ES-I3 (cell line): Measurements from ENCODE around the gene HMGCS1.

Experiments used
- H3K36me3 ChIP-seq: 2 replicates; pipeline ENCODE4 v1.6.1; 2013; ENCODE audit warnings: mild to moderate bottlenecking, low read length, control low read depth, moderate library complexity; ENCODE audit not compliant: insufficient read depth
- H3K4me1 ChIP-seq: 2 replicates; pipeline ENCODE4 v1.6.1; 2013; ENCODE audit warnings: mild to moderate bottlenecking, control low read depth, low read length; ENCODE audit not compliant: insufficient read depth
- H3K9ac ChIP-seq: 2 replicates; pipeline ENCODE4 v1.6.1; 2013; ENCODE audit warnings: low read depth, mild to moderate bottlenecking, low read length, moderate library complexity
- H3K9me3 ChIP-seq: 2 replicates; pipeline ENCODE4 v1.6.1; 2013; ENCODE audit warnings: mild to moderate bottlenecking, low read length, moderate library complexity; ENCODE audit not compliant: control insufficient read depth, insufficient read depth

The HMGCS1 gene

DNA sequence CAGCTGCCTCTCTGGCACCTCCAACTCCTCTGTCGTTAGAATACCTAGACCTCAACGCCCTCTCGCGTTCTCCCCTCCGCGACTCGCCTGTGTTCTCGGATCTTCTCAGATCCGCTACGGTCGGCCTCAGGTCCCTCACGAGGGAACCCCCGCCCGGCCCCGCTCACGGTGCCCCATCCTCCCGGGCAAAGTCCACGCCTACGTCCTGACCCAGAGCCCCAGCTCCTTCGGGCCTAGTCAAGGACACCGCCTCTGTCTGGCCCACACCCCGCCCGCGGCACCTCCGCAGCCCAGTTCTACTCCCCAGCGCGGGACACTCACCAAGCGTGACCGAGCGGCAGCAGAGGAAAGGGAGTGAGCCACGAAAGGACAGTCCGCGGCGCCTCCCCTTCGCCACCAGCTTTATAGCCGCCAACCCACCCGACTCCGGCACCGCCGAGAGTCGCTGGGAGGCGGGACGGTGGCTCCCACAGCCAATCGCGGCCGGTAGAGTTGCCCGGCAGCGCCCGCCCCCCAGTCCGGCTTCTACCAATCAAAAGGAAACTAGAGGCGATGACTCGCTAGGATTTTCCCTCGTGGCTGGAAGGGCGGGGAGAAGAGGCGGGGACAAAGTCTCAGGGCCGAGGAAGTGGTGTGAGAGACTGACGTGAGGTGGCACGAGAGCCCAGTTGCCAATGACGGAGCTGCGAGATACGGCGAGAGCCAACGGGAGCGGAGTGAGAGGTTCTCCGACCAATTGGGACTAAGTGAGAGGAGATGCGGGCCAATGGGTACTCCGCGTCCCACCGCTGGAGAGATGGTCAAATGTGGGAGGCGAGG lies at the start of gene HMGCS1:
HMGCS1 (minus strand) TSS at position 378 of the 819 bp plus-strand sequence. CDS start 14,447 bp downstream, outside the sequence.
- 0 out of 2 replicates have a peak, but pooled peaks cover 3% of the 10 kb centered on the region for H3K36me3 ChIP-seq
- H3K9me3 ChIP-seq = no peaks in the 10 kb centered on the region
- peak within 1 kb of the TSS; percentile 77 for H3K9ac ChIP-seq
- H3K4me1 ChIP-seq = peaks cover 24% of the 10 kb centered on the region

DNA sequence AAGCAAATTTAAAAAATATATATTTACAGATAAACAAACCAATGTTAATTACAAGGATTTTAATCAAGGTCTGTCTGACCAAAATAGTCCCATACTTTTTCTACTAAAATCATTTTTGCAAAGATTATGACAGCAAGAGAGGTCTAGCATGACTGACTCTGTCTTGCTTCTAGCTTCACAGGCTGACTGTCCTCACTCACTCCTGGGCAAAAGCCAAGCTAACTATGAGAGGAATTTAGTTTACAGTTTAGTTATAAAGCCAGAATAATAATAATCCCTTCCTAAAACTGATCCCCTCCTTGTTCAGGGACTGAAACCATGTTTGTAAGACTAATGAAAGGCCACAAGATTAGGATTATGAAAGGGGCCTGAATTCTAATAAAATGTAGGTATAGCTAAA lies 45.5 kb upstream of the HMGCS1 start:
- Histone ChIP-seq H3K9ac (no peak overlapping the region), H3K4me1 (no peaks in the 10 kb centered on the region), H3K9me3 (no peaks in the 10 kb centered on the region; the same call in 1 of the 2 replicates), H3K36me3 (no peaks in the 10 kb centered on the region)

- Histone ChIP-seq H3K9ac (no peak overlapping the region), H3K4me1 (no peaks in the 10 kb centered on the region), H3K36me3 (no peaks in the 10 kb centered on the region), H3K9me3 (no peaks in the 10 kb centered on the region; the same call in 1 of the 2 replicates)
These were observed 45.1 kb upstream of the HMGCS1 start for GRCh38 chr5:43358301-43358700.

- H3K9ac ChIP-seq = no peak overlapping the region
- H3K4me1 ChIP-seq = no peaks in the 10 kb centered on the region
- H3K9me3 ChIP-seq = no peaks in the 10 kb centered on the region; the same call in 1 of the 2 replicates
- H3K36me3 ChIP-seq = no peaks in the 10 kb centered on the region
These were observed 44.7 kb upstream of the HMGCS1 start for GRCh38 chr5:43357878-43358281.

DNA sequence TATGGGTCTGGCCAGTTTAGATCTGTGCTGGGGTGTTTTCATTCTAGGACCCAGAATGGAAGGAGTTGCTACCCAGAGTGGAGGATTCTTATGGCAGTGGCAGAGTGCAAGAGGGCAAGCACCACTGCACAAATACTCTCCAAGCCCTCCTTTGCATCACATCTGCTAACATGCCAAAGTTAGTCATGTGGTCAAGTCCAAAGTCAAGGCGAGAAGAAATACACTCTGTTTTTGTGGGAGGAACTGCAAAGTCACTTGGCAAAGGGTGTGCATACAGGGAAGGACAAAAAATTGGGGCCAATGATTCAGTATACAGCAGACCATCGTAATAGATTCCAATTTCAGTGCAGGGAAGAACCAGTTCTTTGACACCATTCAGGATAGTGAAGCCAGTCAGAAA lies 43.9 kb upstream of the HMGCS1 start:
- Histone ChIP-seq H3K36me3 (no peaks in the 10 kb centered on the region), H3K9me3 (no peaks in the 10 kb centered on the region; the same call in 1 of the 2 replicates), H3K9ac (no peak overlapping the region), H3K4me1 (no peaks in the 10 kb centered on the region)

GRCh38 chr5:43354774-43355173 lies 41.6 kb upstream of the HMGCS1 start:
- H3K36me3 ChIP-seq = no peaks in the 10 kb centered on the region
- no peaks in the 10 kb centered on the region for H3K4me1 ChIP-seq
- H3K9ac ChIP-seq = no peak overlapping the region

DNA sequence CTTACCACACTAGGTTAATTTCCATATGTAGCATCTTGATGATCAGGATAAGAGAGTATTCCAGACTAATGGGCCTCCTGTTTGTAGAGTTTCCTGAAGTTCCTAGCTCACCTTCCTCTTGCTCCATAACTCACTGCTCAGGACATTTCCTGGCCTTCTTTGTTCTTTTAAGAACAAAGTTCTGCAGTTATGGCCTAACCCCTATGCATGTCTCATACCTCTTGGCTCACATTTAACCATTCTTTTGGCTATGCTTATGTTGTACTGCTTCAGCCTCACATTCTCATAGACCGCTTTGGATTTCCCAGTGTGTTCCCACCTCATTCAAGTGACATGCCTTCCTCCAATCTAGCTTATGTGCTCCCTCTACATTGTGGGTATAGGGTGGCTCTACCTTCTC lies 40.5 kb upstream of the HMGCS1 start:
- no peak overlapping the region for H3K9ac ChIP-seq
- no peaks in the 10 kb centered on the region for H3K36me3 ChIP-seq
- H3K9me3 ChIP-seq = no peaks in the 10 kb centered on the region
- H3K4me1 ChIP-seq = no peaks in the 10 kb centered on the region

More at GRCh38 chr5:43354774-43355173, 41.6 kb upstream of the HMGCS1 start:
- no peaks in the 10 kb centered on the region for H3K9me3 ChIP-seq

- H3K9ac ChIP-seq = no peak overlapping the region
These were observed 39.7 kb upstream of the HMGCS1 start for GRCh38 chr5:43352915-43353314.

DNA sequence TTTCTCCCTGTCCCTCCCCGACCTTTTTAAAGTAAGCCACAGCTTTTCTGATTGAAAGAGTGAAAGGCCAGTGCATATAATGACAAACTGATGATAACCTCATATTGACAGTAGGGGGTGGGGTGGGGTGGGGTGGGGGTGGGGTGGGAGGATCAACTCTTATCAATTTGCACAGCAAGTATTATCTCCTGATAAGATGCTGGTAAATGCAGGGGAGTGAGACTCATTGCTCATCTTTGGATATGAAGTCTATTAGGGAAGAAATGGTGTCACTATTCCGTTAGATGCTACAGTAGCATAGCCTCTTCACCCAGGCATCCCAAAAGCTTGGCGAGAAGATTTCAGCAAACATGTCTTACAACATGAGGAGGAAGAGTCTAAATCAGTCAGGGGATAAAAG lies 38.9 kb upstream of the HMGCS1 start:
- no peak overlapping the region for H3K9ac ChIP-seq
- no peaks in the 10 kb centered on the region for H3K9me3 ChIP-seq
- H3K36me3 ChIP-seq = no peaks in the 10 kb centered on the region
- H3K4me1 ChIP-seq = no peaks in the 10 kb centered on the region

More at GRCh38 chr5:43352915-43353314, 39.7 kb upstream of the HMGCS1 start:
- Histone ChIP-seq H3K36me3 (no peaks in the 10 kb centered on the region), H3K9me3 (no peaks in the 10 kb centered on the region), H3K4me1 (no peaks in the 10 kb centered on the region)

DNA sequence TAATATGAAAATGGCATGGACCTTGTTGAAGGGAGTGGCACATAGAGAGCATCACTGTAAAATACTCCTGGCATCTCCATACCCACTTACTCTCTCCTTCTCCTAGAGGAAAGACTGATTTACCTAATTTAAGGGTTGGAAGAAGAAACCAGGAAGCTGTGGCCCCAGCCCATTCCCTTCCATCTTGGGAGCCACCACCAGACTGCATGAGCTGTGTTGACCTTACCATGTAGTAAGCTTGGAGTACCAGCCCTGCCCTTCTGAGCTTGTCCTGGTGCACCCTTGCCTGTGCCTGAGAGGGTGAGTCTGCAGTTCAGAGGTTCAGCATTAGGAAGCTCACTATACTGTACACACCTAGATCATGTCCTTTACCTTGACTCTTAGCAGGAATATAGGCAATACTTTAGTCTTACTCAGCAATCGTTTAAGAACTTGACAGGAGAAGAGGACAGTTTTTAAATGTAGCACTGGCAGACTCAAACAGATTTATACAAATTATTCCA lies 35.7 kb upstream of the HMGCS1 start:
- H3K9me3 ChIP-seq = no peaks in the 10 kb centered on the region
- H3K4me1 ChIP-seq = no peaks in the 10 kb centered on the region
- no peak overlapping the region for H3K9ac ChIP-seq
- no peaks in the 10 kb centered on the region for H3K36me3 ChIP-seq

DNA sequence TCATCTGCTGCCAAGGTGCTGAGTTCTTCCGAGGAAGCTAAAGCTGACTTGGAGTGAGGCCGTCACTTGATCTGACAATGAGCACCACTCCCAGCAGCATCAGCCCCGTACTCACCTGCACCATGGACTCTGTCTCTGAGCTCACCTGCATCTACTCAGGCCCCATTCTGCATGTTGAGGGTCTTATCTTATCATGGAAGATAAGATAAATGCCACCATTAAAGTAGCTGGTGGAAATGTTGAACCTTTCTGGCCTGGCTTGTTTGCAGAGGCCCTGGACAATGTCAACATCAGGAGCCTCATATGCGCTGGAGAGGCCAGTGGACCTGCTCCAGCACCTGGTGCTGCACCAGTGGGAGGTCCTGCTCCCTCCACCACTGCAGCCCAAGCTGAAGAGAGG lies 35.0 kb upstream of the HMGCS1 start:
- Histone ChIP-seq H3K4me1 (no peaks in the 10 kb centered on the region), H3K9ac (no peak overlapping the region), H3K36me3 (no peaks in the 10 kb centered on the region), H3K9me3 (no peaks in the 10 kb centered on the region)

- no peaks in the 10 kb centered on the region for H3K36me3 ChIP-seq
- no peak overlapping the region for H3K9ac ChIP-seq
- peaks cover 8% of the 10 kb centered on the region; the same call in 1 of the 2 replicates for H3K9me3 ChIP-seq
- no peaks in the 10 kb centered on the region for H3K4me1 ChIP-seq
These were observed 25.6 kb upstream of the HMGCS1 start for GRCh38 chr5:43338862-43339261.

DNA sequence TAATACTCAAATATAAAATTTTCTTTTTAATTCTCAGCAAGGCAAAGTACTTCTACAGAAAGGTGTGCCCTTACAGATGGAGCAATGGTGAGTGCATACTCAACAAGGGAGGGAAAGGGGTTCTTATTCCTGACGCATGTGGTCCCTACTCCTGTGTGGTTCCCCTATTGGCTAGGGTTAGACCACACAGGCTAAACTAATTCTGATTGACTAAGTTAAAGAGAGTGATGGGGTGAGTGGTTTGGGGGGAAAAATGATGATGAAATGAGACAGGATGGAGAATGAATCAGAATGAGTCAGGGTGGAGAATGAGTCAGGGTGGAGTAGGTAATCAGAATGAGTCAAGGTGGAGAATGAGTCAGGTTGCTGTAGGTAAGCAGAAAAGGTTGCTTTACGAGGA lies 22.9 kb upstream of the HMGCS1 start:
- H3K4me1 ChIP-seq = no peaks in the 10 kb centered on the region
- H3K9ac ChIP-seq = no peak overlapping the region
- H3K9me3 ChIP-seq = peaks cover 8% of the 10 kb centered on the region; the same call in 1 of the 2 replicates
- H3K36me3 ChIP-seq = no peaks in the 10 kb centered on the region

GRCh38 chr5:43335681-43336080 lies 22.5 kb upstream of the HMGCS1 start:
- no peaks in the 10 kb centered on the region for H3K36me3 ChIP-seq
- H3K9me3 ChIP-seq = peaks cover 8% of the 10 kb centered on the region; the same call in 1 of the 2 replicates
- H3K9ac ChIP-seq = no peak overlapping the region

GRCh38 chr5:43332401-43332800 lies 19.2 kb upstream of the HMGCS1 start:
- peaks cover 8% of the 10 kb centered on the region; the same call in 1 of the 2 replicates for H3K9me3 ChIP-seq
- H3K9ac ChIP-seq = no peak overlapping the region
- no peaks in the 10 kb centered on the region for H3K36me3 ChIP-seq
- no peaks in the 10 kb centered on the region for H3K4me1 ChIP-seq

More at GRCh38 chr5:43335681-43336080, 22.5 kb upstream of the HMGCS1 start:
- H3K4me1 ChIP-seq = no peaks in the 10 kb centered on the region
